CD4-positive, alpha-beta T cell treated with Interleukin-4 for 4 hours (primary cell): ENCODE results near the gene GPR146.

ENCODE experiments used
- DNase-seq: peaks from one replicate; pipeline ENCODE4 v3.0.0-alpha.2; 2020

The GPR146 gene

GRCh38 chr7:1011297-1012003 lies 32.9 kb upstream of the GPR146 start:
- DNase-seq, result peak; percentile 51

GRCh38 chr7:1012004-1012715 lies 32.2 kb upstream of the GPR146 start:
- DNase-seq, result no peak

- no peak for DNase-seq
Measured at GRCh38 chr7:1012716-1013095, 31.6 kb upstream of the GPR146 start.

GRCh38 chr7:1013581-1013980 lies 30.8 kb upstream of the GPR146 start:
- no peak for DNase-seq

GRCh38 chr7:1014681-1015080 lies 29.7 kb upstream of the GPR146 start:
- no peak for DNase-seq

GRCh38 chr7:1015196-1016121 lies 28.9 kb upstream of the GPR146 start:
- DNase-seq, result no peak

GRCh38 chr7:1016577-1017531 lies 27.5 kb upstream of the GPR146 start:
- DNase-seq, result no peak

- DNase-seq, result no peak
Measured at GRCh38 chr7:1017586-1018333, 26.6 kb upstream of the GPR146 start.

GRCh38 chr7:1018334-1018695 lies 26.0 kb upstream of the GPR146 start:
- no peak for DNase-seq

GRCh38 chr7:1019255-1019785 lies 25.0 kb upstream of the GPR146 start:
- no peak for DNase-seq

GRCh38 chr7:1019789-1020610 lies 24.3 kb upstream of the GPR146 start:
- no peak for DNase-seq

GRCh38 chr7:1020849-1021251 lies 23.5 kb upstream of the GPR146 start:
- no peak for DNase-seq

GRCh38 chr7:1021366-1021765 lies 23.0 kb upstream of the GPR146 start:
- no peak for DNase-seq

- no peak for DNase-seq
Measured at GRCh38 chr7:1021931-1022330, 22.4 kb upstream of the GPR146 start.

GRCh38 chr7:1022356-1022755 lies 22.0 kb upstream of the GPR146 start:
- no peak for DNase-seq

GRCh38 chr7:1022801-1023465 lies 21.4 kb upstream of the GPR146 start:
- no peak for DNase-seq

GRCh38 chr7:1024331-1024841 lies 20.0 kb upstream of the GPR146 start:
- DNase-seq, result no peak

- DNase-seq, result no peak
Measured at GRCh38 chr7:1024876-1025742, 19.2 kb upstream of the GPR146 start.
